ENCODE data around the gene NRXN2. TPM values are rescaled to one million over a fixed set of nuclear protein-coding genes. Genes with fewer than 3 reads are reported as not detected.

NRXN2 gene
- total and polyA plus RNA-seq, 2 experiments from 2014 or later: 1.1 to 5.6 TPM

DNA sequence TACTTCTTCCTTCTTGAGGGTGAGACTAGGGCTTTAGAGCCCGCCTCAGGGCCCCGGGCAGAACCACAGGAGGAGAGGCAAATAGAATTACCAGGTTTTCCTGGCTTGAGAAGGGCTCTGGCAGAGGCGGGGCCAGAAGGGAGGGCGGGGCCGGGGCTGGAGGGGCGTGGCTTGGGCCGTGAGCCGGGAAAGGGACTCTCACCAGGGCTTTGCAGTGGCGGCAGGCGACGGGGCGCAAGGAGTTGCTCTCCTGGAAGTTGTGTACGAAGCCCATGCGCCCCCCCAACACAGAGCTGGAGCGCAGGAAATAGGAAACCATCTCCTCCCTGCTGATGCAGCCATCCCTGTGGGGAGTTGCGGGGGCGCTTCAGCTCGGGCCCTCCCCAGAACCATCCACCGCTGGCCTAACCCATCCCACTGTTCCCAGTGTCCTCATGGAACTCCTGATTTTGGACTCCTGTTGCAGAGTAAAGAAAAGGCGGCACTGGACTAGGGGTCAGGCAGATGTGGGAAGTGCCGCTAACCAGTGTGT, 6.9 kb upstream of the NRXN2 start:
- no peak overlapping the region for H3K4me3 ChIP-seq
- H2AFZ ChIP-seq: no peak overlapping the region
- H3K4me1 ChIP-seq (ENCODE audit: insufficient read depth): no peaks in the 10 kb centered on the region
- TF ChIP-seq EZH2 (IDR thresholded peaks at IDR 0.05; ENCODE audit: insufficient read depth, poor library complexity, severe bottlenecking): no peak
- TF ChIP-seq EZH2phosphoT487 (IDR thresholded peaks at IDR 0.05; ENCODE audit: insufficient read depth, low read depth): no peak
- peak; percentile 35 for DNase-seq
- H4K20me1 ChIP-seq (ENCODE audit: insufficient read depth): no peaks in the 10 kb centered on the region
- 20 to 37% methylated on average over 6 to 21 of the region's 21 CpGs for WGBS, 2 experiments (ENCODE audit: low coverage in 1 of 2, low lambda C conversion rate in 2 of 2, missing lambda C conversion rate in 2 of 2)
- no peaks in the 10 kb centered on the region for H3K9me3 ChIP-seq (ENCODE audit: low read depth)
- H3K36me3 ChIP-seq (ENCODE audit: low read depth): no peaks in the 10 kb centered on the region
- H3K27me3 ChIP-seq (replicated peaks; ENCODE audit: insufficient read depth): peaks cover 8% of the 10 kb centered on the region; the same call in 1 of the 2 replicates
- H3K27ac ChIP-seq: no peak overlapping the region
- H3K9ac ChIP-seq: no peak overlapping the region
- in situ Hi-C loops (cut with MboI): no loop called here
- H3K79me2 ChIP-seq (ENCODE audit: insufficient read depth): no peaks in the 10 kb centered on the region
- no peaks in the 10 kb centered on the region for H3F3A ChIP-seq (ENCODE audit: insufficient read depth)
- no peaks in the 10 kb centered on the region for H3K9me2 ChIP-seq (ENCODE audit: insufficient read depth)
- H3K4me2 ChIP-seq (ENCODE audit: unreplicated experiment): no peak overlapping the region

DNA sequence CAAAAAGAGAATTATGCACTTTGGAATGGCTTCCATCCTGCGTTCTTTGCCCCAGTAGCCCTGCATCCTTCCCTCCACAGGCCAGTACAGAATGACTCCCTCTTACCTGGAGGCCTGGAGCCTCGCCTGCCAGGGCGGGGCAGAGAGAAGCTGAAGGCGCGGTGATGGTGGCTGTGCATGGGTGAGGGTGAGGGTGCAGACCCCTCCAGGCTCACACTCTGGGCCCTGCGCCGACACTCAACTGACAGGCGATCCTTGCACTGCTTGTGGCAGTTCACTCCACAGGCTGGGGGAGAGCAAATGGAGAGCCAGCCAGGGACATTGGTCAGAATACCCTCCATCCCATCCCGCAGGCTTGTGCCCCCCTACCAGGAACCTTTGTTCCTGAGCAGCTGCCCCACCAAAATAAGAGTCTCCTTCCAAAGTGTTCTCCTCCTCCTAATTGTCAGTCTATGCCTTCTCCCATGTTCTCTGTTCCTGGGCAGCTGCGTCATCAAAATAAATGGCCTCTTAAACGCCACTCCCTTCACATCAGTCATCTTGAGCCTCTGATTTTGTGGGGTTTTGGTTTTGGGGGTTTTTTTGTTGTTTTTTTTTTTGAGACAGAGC, 5.9 kb upstream of the NRXN2 start:
- Histone ChIP-seq H3K27me3 (replicated peaks; ENCODE audit: insufficient read depth) (peaks cover 8% of the 10 kb centered on the region; the same call in 1 of the 2 replicates), H3F3A (ENCODE audit: insufficient read depth) (no peaks in the 10 kb centered on the region), H3K36me3 (ENCODE audit: low read depth) (no peaks in the 10 kb centered on the region), H3K4me2 (ENCODE audit: unreplicated experiment) (no peak overlapping the region), H2AFZ (no peak overlapping the region), H3K27ac (no peak overlapping the region), H3K4me1 (ENCODE audit: insufficient read depth) (no peaks in the 10 kb centered on the region), H4K20me1 (ENCODE audit: insufficient read depth) (no peaks in the 10 kb centered on the region), H3K79me2 (ENCODE audit: insufficient read depth) (no peaks in the 10 kb centered on the region), H3K4me3 (no peak overlapping the region), H3K9ac (no peak overlapping the region), H3K9me2 (ENCODE audit: insufficient read depth) (no peaks in the 10 kb centered on the region), H3K9me3 (ENCODE audit: low read depth) (no peaks in the 10 kb centered on the region)
- in situ Hi-C loops (cut with MboI): no loop called here
- TF ChIP-seq EZH2phosphoT487 (IDR thresholded peaks at IDR 0.05; ENCODE audit: insufficient read depth, low read depth) (no peak), EZH2 (IDR thresholded peaks at IDR 0.05; ENCODE audit: insufficient read depth, poor library complexity, severe bottlenecking) (no peak)
- 69 to 75% methylated on average over 11 of the region's 11 CpGs for WGBS, 2 experiments (ENCODE audit: low coverage in 1 of 2, low lambda C conversion rate in 2 of 2, missing lambda C conversion rate in 2 of 2)
- DNase-seq: no peak

DNA sequence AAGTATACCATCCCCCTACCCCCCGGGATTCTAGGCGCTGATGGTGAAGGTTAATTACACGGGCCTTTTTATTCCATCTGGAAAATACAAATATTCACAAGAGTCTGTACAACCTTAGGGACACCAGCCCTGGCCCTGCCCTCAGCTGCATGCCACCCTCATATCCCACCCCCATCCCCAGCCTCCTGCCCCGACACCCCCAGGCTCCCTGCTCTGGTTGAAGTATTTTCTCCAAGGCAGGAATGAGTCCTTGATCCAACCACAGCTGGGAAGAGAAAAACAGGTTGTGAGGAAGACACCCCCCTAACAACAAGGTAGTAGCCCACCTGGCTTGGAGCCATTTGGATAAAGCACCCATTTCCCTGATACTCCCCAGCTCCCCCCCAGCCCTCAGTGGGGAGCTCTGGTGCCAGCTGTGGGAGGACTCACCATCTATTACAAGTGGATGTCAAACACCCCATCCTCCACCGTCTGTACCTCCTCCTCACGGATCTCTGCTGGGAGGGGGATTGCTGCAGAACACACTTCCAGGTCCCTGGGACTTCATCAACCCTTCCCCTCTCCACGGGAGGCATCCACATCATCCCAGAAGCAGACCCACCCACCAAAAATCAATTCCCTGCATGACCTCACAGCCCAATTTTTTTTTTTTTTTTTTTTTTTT, 4.0 kb upstream of the NRXN2 start:
- H3K79me2 ChIP-seq (ENCODE audit: insufficient read depth): no peaks in the 10 kb centered on the region
- no peaks in the 10 kb centered on the region for H3K9me2 ChIP-seq (ENCODE audit: insufficient read depth)
- no peak overlapping the region for H3K27ac ChIP-seq
- no peaks in the 10 kb centered on the region for H3K4me1 ChIP-seq (ENCODE audit: insufficient read depth)
- DNase-seq: no peak
- 44 to 56% methylated on average over 7 of the region's 7 CpGs for WGBS, 2 experiments (ENCODE audit: low coverage in 1 of 2, low lambda C conversion rate in 2 of 2, missing lambda C conversion rate in 2 of 2)
- no peaks in the 10 kb centered on the region for H3K36me3 ChIP-seq (ENCODE audit: low read depth)
- no peaks in the 10 kb centered on the region for H3F3A ChIP-seq (ENCODE audit: insufficient read depth)
- H3K27me3 ChIP-seq (replicated peaks; ENCODE audit: insufficient read depth): peaks cover 8% of the 10 kb centered on the region; the same call in 1 of the 2 replicates
- TF ChIP-seq EZH2 (IDR thresholded peaks at IDR 0.05; ENCODE audit: insufficient read depth, poor library complexity, severe bottlenecking) (no peak), EZH2phosphoT487 (IDR thresholded peaks at IDR 0.05; ENCODE audit: insufficient read depth, low read depth) (no peak)
- no peak overlapping the region for H3K9ac ChIP-seq
- H3K4me3 ChIP-seq: no peak overlapping the region
- H3K9me3 ChIP-seq (ENCODE audit: low read depth): no peaks in the 10 kb centered on the region
- in situ Hi-C loops (cut with MboI): no loop called here
- no peak overlapping the region for H3K4me2 ChIP-seq (ENCODE audit: unreplicated experiment)
- H4K20me1 ChIP-seq (ENCODE audit: insufficient read depth): no peaks in the 10 kb centered on the region
- H2AFZ ChIP-seq: no peak overlapping the region

DNA sequence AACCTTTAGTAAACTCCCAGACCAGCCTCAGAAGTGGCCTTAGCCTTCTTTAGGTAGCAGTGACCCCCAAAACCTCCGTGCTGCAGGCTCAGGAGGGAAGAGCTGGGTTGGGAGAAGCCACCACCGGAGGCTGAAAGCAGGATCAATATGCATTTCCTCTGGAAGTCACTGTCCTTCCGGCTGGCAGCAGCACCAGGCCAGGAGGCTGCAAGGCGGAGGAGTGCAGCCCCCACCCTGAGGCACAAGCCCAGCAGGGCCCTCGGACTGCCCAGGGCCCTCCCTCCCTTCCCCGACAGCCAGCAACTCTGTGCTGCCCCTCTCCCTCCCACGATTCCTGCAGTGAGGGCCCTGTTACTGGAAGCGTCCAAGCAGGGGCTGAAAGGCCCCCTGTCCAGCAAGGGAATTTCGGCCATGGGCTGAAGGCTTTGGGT, 3.2 kb upstream of the NRXN2 start:
- TF ChIP-seq EZH2 (IDR thresholded peaks at IDR 0.05; ENCODE audit: insufficient read depth, poor library complexity, severe bottlenecking): no peak
- TF ChIP-seq EZH2phosphoT487 (IDR thresholded peaks at IDR 0.05; ENCODE audit: insufficient read depth, low read depth): no peak
- Histone ChIP-seq H2AFZ (no peak overlapping the region), H3F3A (ENCODE audit: insufficient read depth) (no peaks in the 10 kb centered on the region), H3K79me2 (ENCODE audit: insufficient read depth) (no peaks in the 10 kb centered on the region), H4K20me1 (ENCODE audit: insufficient read depth) (no peaks in the 10 kb centered on the region), H3K4me3 (no peak overlapping the region), H3K4me1 (ENCODE audit: insufficient read depth) (no peaks in the 10 kb centered on the region), H3K27ac (no peak overlapping the region), H3K36me3 (ENCODE audit: low read depth) (no peaks in the 10 kb centered on the region), H3K4me2 (ENCODE audit: unreplicated experiment) (no peak overlapping the region), H3K9me3 (ENCODE audit: low read depth) (no peaks in the 10 kb centered on the region), H3K9me2 (ENCODE audit: insufficient read depth) (no peaks in the 10 kb centered on the region), H3K9ac (no peak overlapping the region), H3K27me3 (replicated peaks; ENCODE audit: insufficient read depth) (peaks cover 8% of the 10 kb centered on the region; the same call in 1 of the 2 replicates)
- DNase-seq: no peak
- in situ Hi-C loops (cut with MboI): no loop called here
- 23 to 27% methylated on average over 5 to 8 of the region's 9 CpGs for WGBS, 2 experiments (ENCODE audit: low coverage in 1 of 2, low lambda C conversion rate in 2 of 2, missing lambda C conversion rate in 2 of 2)

Data from GM23248 (cell line).